ENCODE results near the gene NPFF.

GRCh38 chr12:53539526-53539925, 32.2 kb upstream of the NPFF start:
- no peak for TF ChIP-seq POLR2A (IDR thresholded peaks at IDR 0.05)
- TF ChIP-seq CTCF (IDR thresholded peaks at IDR 0.05) = no peak

All from esophagus squamous epithelium (tissue), 4 donors.